WTC11 (cell line): ENCODE measurements around the gene PDE4B. TPM values are rescaled to one million over a fixed set of nuclear protein-coding genes. Genes with fewer than 3 reads are reported as not detected.

ENCODE experiments used
- ATAC-seq: fragments of 200-7000 bp; cut with Tn5 transposase; 2 replicates; pipeline ENCODE4 v1.10.0; 2021; ENCODE audit warnings: mild to moderate bottlenecking, moderate library complexity
- CTCF ChIA-PET: fragments of 300-600 bp; sonication (Branson Sonifier 250); formaldehyde crosslinking; loops from one replicate; lab custom pipeline; 2021; ENCODE audit warnings: antibody characterized with exemption; lab: Charles Lee
- POLR2A ChIA-PET: fragments of 350-600 bp; sonication (Branson Sonifier 250); formaldehyde crosslinking; loops from one replicate; lab custom pipeline; 2021; ENCODE audit warnings: antibody characterized with exemption; lab: Charles Lee
- DNase-seq: peaks from one replicate; pipeline ENCODE4 v3.0.0; 2021; ENCODE audit warnings: low spot score
- H3K27ac Mint-ChIP-seq: 2 replicates; pipeline ENCODE4 v1.8.0; 2021; ENCODE audit warnings: mixed read lengths
- H3K27me3 Mint-ChIP-seq: 2 replicates; pipeline ENCODE4 v1.8.0; 2021; ENCODE audit warnings: low read depth, mild to moderate bottlenecking, moderate library complexity, mixed read lengths
- H3K36me3 Mint-ChIP-seq: 2 replicates; pipeline ENCODE4 v1.8.0; 2021; ENCODE audit warnings: mixed read lengths
- H3K4me1 Mint-ChIP-seq: 2 replicates; pipeline ENCODE4 v1.8.0; 2022; ENCODE audit warnings: mixed read lengths
- H3K4me3 Mint-ChIP-seq: 2 replicates; pipeline ENCODE4 v1.8.0; 2021; ENCODE audit warnings: mild to moderate bottlenecking, moderate library complexity, mixed read lengths
- H3K9me3 Mint-ChIP-seq: 2 replicates; pipeline ENCODE4 v1.8.0; 2021; ENCODE audit warnings: mixed read lengths
- AFF4 ChIP-seq: sonication (generic); formaldehyde crosslinking; IDR thresholded peaks from 2 replicates; pipeline ENCODE4 v1.8.1; 2023; ENCODE audit warnings: mild to moderate bottlenecking, missing genetic modification reagents, borderline replicate concordance
- AR ChIP-seq: fragments of 250-450 bp; sonication (Bioruptor Pico); IDR thresholded peaks from 2 replicates; pipeline ENCODE4 v1.9.0; 2021; ENCODE audit warnings: mild to moderate bottlenecking
- ARID4B ChIP-seq: sonication (generic); formaldehyde crosslinking; IDR thresholded peaks from 2 replicates; pipeline ENCODE4 v1.8.0; 2023; ENCODE audit warnings: missing genetic modification reagents, mild to moderate bottlenecking, borderline replicate concordance
- ELF4 ChIP-seq: sonication (generic); formaldehyde crosslinking; IDR thresholded peaks from 2 replicates; pipeline ENCODE4 v1.8.1; 2022; ENCODE audit warnings: low read depth, mild to moderate bottlenecking, moderate library complexity, missing genetic modification reagents
- ESRRA ChIP-seq: sonication (generic); formaldehyde crosslinking; IDR thresholded peaks from 2 replicates; pipeline ENCODE4 v1.8.1; 2022; ENCODE audit warnings: mild to moderate bottlenecking, missing genetic modification reagents, borderline replicate concordance
- ETV6 ChIP-seq: sonication (generic); formaldehyde crosslinking; IDR thresholded peaks from 2 replicates; pipeline ENCODE4 v1.8.1; 2022; ENCODE audit warnings: mild to moderate bottlenecking, missing genetic modification reagents
- MXD4 ChIP-seq: fragments of 250-450 bp; sonication (Bioruptor Pico); IDR thresholded peaks from 2 replicates; pipeline ENCODE4 v1.8.0; 2021; ENCODE audit warnings: mild to moderate bottlenecking, moderate library complexity, borderline replicate concordance
- NFYB ChIP-seq: sonication (generic); formaldehyde crosslinking; conservative IDR thresholded peaks from 2 replicates; pipeline ENCODE4 v1.8.0; 2022; ENCODE audit warnings: low read depth, missing genetic modification reagents
- PREB ChIP-seq: sonication (generic); formaldehyde crosslinking; IDR thresholded peaks from 2 replicates; pipeline ENCODE4 v1.8.1; 2022; ENCODE audit warnings: mild to moderate bottlenecking, missing genetic modification reagents, moderate library complexity, borderline replicate concordance
- SOX15 ChIP-seq: fragments of 250-450 bp; sonication (Bioruptor Pico); IDR thresholded peaks from 2 replicates; pipeline ENCODE4 v1.9.0; 2021; ENCODE audit warnings: mild to moderate bottlenecking
- SP1 ChIP-seq: sonication (generic); formaldehyde crosslinking; conservative IDR thresholded peaks from 2 replicates; pipeline ENCODE4 v1.8.1; 2022; ENCODE audit warnings: missing genetic modification reagents
- ZBTB43 ChIP-seq: sonication (generic); formaldehyde crosslinking; IDR thresholded peaks from 2 replicates; pipeline ENCODE4 v1.8.1; 2023; ENCODE audit warnings: mild to moderate bottlenecking, missing genetic modification reagents
- ZMAT4 ChIP-seq: fragments of 250-450 bp; sonication (Bioruptor Pico); IDR thresholded peaks from 2 replicates; pipeline ENCODE4 v1.9.0; 2021; ENCODE audit warnings: mild to moderate bottlenecking
- ZNF121 ChIP-seq: sonication (generic); formaldehyde crosslinking; IDR thresholded peaks from 2 replicates; pipeline ENCODE4 v1.8.0; 2023; ENCODE audit warnings: missing genetic modification reagents
- ZNF263 ChIP-seq: sonication (generic); formaldehyde crosslinking; IDR thresholded peaks from 2 replicates; pipeline ENCODE4 v1.8.1; 2022; ENCODE audit warnings: low read depth, mild to moderate bottlenecking, moderate library complexity, missing genetic modification reagents
- ZNF396 ChIP-seq: fragments of 250-450 bp; sonication (Bioruptor Pico); IDR thresholded peaks from 2 replicates; pipeline ENCODE4 v1.8.0; 2021; ENCODE audit warnings: mild to moderate bottlenecking, moderate library complexity, borderline replicate concordance
- ZNF416 ChIP-seq: fragments of 250-450 bp; sonication (Bioruptor Pico); IDR thresholded peaks from 2 replicates; pipeline ENCODE4 v1.9.0; 2021; ENCODE audit warnings: mild to moderate bottlenecking, inconsistent platforms
- ZNF512 ChIP-seq: sonication (generic); formaldehyde crosslinking; IDR thresholded peaks from 2 replicates; pipeline ENCODE4 v1.8.1; 2022; ENCODE audit warnings: missing genetic modification reagents, borderline replicate concordance
- total RNA-seq: library from RNA; stranded (reverse); gene quantifications from 3 replicates; pipeline ENCODE4 v1.2.3, GENCODE V29; 2021

The PDE4B gene
- total RNA-seq, 1 experiment from 2014 or later, result 8.0 TPM

- no peak for DNase-seq
- TF ChIP-seq ZBTB43, result no peak
- TF ChIP-seq NFYB, result no peak
- no peak for TF ChIP-seq ZNF416 (CRISPR knock-in tag)
- no peak for TF ChIP-seq ZNF263 (CRISPR knock-in tag)
- no peak for TF ChIP-seq ZNF512 (CRISPR knock-in tag)
- TF ChIP-seq, all 79 proteins: peak for 0
- ATAC-seq, result no peak
- Mint-ChIP-seq H3K36me3 (no peaks in the 10 kb centered on the region), H3K4me3 (no peak overlapping the region), H3K27ac (no peak overlapping the region), H3K4me1 (no peaks in the 10 kb centered on the region), H3K9me3 (no peaks in the 10 kb centered on the region), H3K27me3 (no peaks in the 10 kb centered on the region)
- ChIA-PET CTCF (no interaction called here), POLR2A (no interaction called here)
Measured at GRCh38 chr1:66302815-66303214, 510.1 kb downstream of the PDE4B start.

- POLR2A ChIA-PET, result no interaction called here
- H3K36me3 Mint-ChIP-seq, result no peaks in the 10 kb centered on the region
- H3K27ac Mint-ChIP-seq, result no peak overlapping the region
- no peaks in the 10 kb centered on the region for H3K9me3 Mint-ChIP-seq
- H3K27me3 Mint-ChIP-seq, result no peaks in the 10 kb centered on the region
- no peak overlapping the region for H3K4me3 Mint-ChIP-seq
- DNase-seq, result no peak
- H3K4me1 Mint-ChIP-seq, result no peaks in the 10 kb centered on the region
- ATAC-seq, result no peak
- CTCF ChIA-PET, result no interaction called here
- TF ChIP-seq ZNF121 (CRISPR knock-in tag) (no peak), AR (no peak), ARID4B (CRISPR knock-in tag) (no peak), AFF4 (no peak), SOX15 (CRISPR knock-in tag) (no peak), ZNF416 (CRISPR knock-in tag) (no peak), ZNF396 (CRISPR knock-in tag) (no peak), ZNF263 (CRISPR knock-in tag) (no peak), MXD4 (CRISPR knock-in tag) (no peak), SP1 (no peak), ETV6 (CRISPR knock-in tag) (no peak), ESRRA (CRISPR knock-in tag) (no peak), ZMAT4 (CRISPR knock-in tag) (no peak), PREB (CRISPR knock-in tag) (no peak), ELF4 (no peak)
Measured at GRCh38 chr1:66303646-66304045, 511.0 kb downstream of the PDE4B start.
